ENCODE data around the gene PPARG. TPM values are rescaled to one million over a fixed set of nuclear protein-coding genes. Genes with fewer than 3 reads are reported as not detected.

Gene PPARG
- total and polyA plus RNA-seq, 8 donors: 0.88 to 6.2 (median 2.2) TPM

GRCh38 chr3:12353796-12354525, 65.1 kb downstream of the PPARG start:
- peak in 1 of 4 donors; percentile 14 for ATAC-seq
- no peak for FAIRE-seq
- no peaks in the 10 kb centered on the region for H3K27me3 ChIP-seq
- H3K4me3 ChIP-seq: no peak overlapping the region
- no peak overlapping the region for H3K27ac ChIP-seq
- H3K4me1 ChIP-seq: peaks cover 9 to 20% (median 13%) of the 10 kb centered on the region in 3 donors
- intact Hi-C loops (cut with DNase I): no loop called here
- no peaks in the 10 kb centered on the region for H3K36me3 ChIP-seq
- no peaks in the 10 kb centered on the region for H3K9me3 ChIP-seq
- no peak for DNase-seq
- no peak for TF ChIP-seq CTCF (IDR thresholded peaks at IDR 0.05)
- WGBS, 2 donors: 65 to 70% methylated on average over 7 of the region's 7 CpGs

GRCh38 chr3:12356175-12356574, 67.3 kb downstream of the PPARG start:
- DNase-seq (no peak), FAIRE-seq (no peak), ATAC-seq (peak in 2 of 4 donors; percentile 29)
- Histone ChIP-seq H3K9me3 (no peaks in the 10 kb centered on the region), H3K4me1 (peaks cover 0 to 7% (median 7%) of the 10 kb centered on the region in 3 donors), H3K27me3 (no peaks in the 10 kb centered on the region), H3K36me3 (no peaks in the 10 kb centered on the region), H3K27ac (no peak overlapping the region), H3K4me3 (no peak overlapping the region)
- intact Hi-C loops (cut with DNase I): no loop called here
- WGBS, 2 donors: 37 to 44% methylated on average over 5 of the region's 5 CpGs
- no peak for TF ChIP-seq CTCF (IDR thresholded peaks at IDR 0.05)

- 91 to 93% methylated on average over 7 of the region's 7 CpGs for WGBS, 2 donors
- Histone ChIP-seq H3K36me3 (no peaks in the 10 kb centered on the region), H3K4me1 (no peaks in the 10 kb centered on the region), H3K27me3 (no peaks in the 10 kb centered on the region), H3K4me3 (no peak overlapping the region), H3K27ac (no peak overlapping the region), H3K9me3 (no peaks in the 10 kb centered on the region)
- ATAC-seq: peak in 1 of 4 donors; percentile 41
- no peak for DNase-seq
- intact Hi-C loops (cut with DNase I): no loop called here
- FAIRE-seq: no peak
- TF ChIP-seq CTCF (IDR thresholded peaks at IDR 0.05): no peak
Measured at GRCh38 chr3:12356996-12357395, 68.1 kb downstream of the PPARG start.

- no peak for ATAC-seq
Measured at GRCh38 chr3:12357456-12357855, 68.6 kb downstream of the PPARG start.

More at GRCh38 chr3:12357456-12357855, 68.6 kb downstream of the PPARG start:
- TF ChIP-seq CTCF (IDR thresholded peaks at IDR 0.05): no peak
- Histone ChIP-seq H3K27ac (no peak overlapping the region), H3K9me3 (no peaks in the 10 kb centered on the region), H3K27me3 (no peaks in the 10 kb centered on the region), H3K4me3 (no peak overlapping the region), H3K4me1 (no peaks in the 10 kb centered on the region), H3K36me3 (no peaks in the 10 kb centered on the region)
- FAIRE-seq (no peak), DNase-seq (no peak)
- intact Hi-C loops (cut with DNase I): no loop called here
- 89 to 91% methylated on average over 3 of the region's 3 CpGs for WGBS, 2 donors

Measured in pancreas (tissue), 10 donors.